A549 (cell line): ENCODE results near the gene LSR. TPM values are rescaled to one million over a fixed set of nuclear protein-coding genes. Genes with fewer than 3 reads are reported as not detected.

Source experiments
- ATAC-seq, 2 experiments: fragments of 200-7000 bp in 1 of 2; fragments of >200 bp in 1 of 2; cut with Nextera tagmentation in 1 of 2; cut with Tn5 transposase in 1 of 2; 3 replicates each; pipeline versions ENCODE4 v1.8.0 to v1.9.1; 2018 to 2020; ENCODE audit warnings: mild to moderate bottlenecking in 1 of 2, moderate library complexity in 1 of 2
- CTCF ChIA-PET: fragments of 300-600 bp; sonication (Branson Sonifier 250); formaldehyde crosslinking; extraction: SDS; loops from one replicate; lab custom pipeline; 2021; ENCODE audit warnings: antibody characterized with exemption, inconsistent platforms; lab: Yijun Ruan, JAX
- POLR2A ChIA-PET: fragments of 350-600 bp; formaldehyde crosslinking; extraction: SDS; loops from one replicate; lab custom pipeline; 2021; ENCODE audit warnings: antibody characterized with exemption, inconsistent platforms; lab: Yijun Ruan, JAX
- DNase-seq, 2 experiments: peaks; one replicate each; pipeline versions ENCODE4 v3.0.0 to v3.0.0-alpha.2; 2011 to 2016; ENCODE audit warnings: low read depth in 1 of 2, low spot score in 1 of 2
- FAIRE-seq: peaks from 2 replicates; lab custom pipeline; 2011; peaks lifted over from hg19 to GRCh38; lab: Jason Lieb, UNC
- H3K27ac ChIP-seq, 2 experiments: fragments of >200 bp; sonication (Bioruptor Twin); formaldehyde crosslinking; 3 replicates each; pipeline ENCODE4 v1.5.1; 2016 to 2017
- H3K4me1 ChIP-seq: fragments of >200 bp; sonication (Bioruptor Twin); formaldehyde crosslinking; 3 replicates; pipeline ENCODE4 v1.6.1; 2016
- H3K4me2 ChIP-seq: fragments of >200 bp; sonication (Bioruptor Twin); formaldehyde crosslinking; 3 replicates; pipeline ENCODE4 v1.6.1; 2016
- H3K4me3 ChIP-seq: fragments of >200 bp; sonication (Bioruptor Twin); formaldehyde crosslinking; 3 replicates; pipeline ENCODE4 v1.5.1; 2016
- H3K9me3 ChIP-seq: fragments of >200 bp; sonication (Bioruptor Twin); formaldehyde crosslinking; 3 replicates; pipeline ENCODE4 v1.6.1; 2016
- ATOH8 ChIP-seq: fragments of 250-450 bp; sonication (Bioruptor Pico); IDR thresholded peaks from 2 replicates; pipeline ENCODE4 v1.5.0; 2020; ENCODE audit warnings: low read depth, mild to moderate bottlenecking, moderate library complexity
- BHLHE40 ChIP-seq: IDR thresholded peaks from 2 replicates; pipeline ENCODE4 v1.6.1; 2012; ENCODE audit warnings: low read depth, low read length, inconsistent platforms
- CBX2 ChIP-seq: fragments of 200-600 bp; sonication (generic); IDR thresholded peaks from 2 replicates; pipeline ENCODE4 v1.6.1; 2016; ENCODE audit warnings: low read depth, mild to moderate bottlenecking, borderline replicate concordance
- E2F6 ChIP-seq: IDR thresholded peaks from 2 replicates; pipeline ENCODE4 v1.6.1; 2012; ENCODE audit warnings: low read depth, borderline replicate concordance
- ELK1 ChIP-seq: fragments of 150-350 bp; IDR thresholded peaks from 2 replicates; pipeline ENCODE4 v1.6.1; 2014; ENCODE audit warnings: low read depth, mild to moderate bottlenecking, low read length
- EP300 ChIP-seq, 2 experiments: fragments of >200 bp; sonication (Bioruptor Twin); formaldehyde crosslinking; IDR thresholded peaks; 2 replicates in 1 of 2; 3 replicates in 1 of 2; pipeline ENCODE4 v1.6.1; 2016 to 2017
- ESRRA ChIP-seq: fragments of 150-350 bp; IDR thresholded peaks from 2 replicates; pipeline ENCODE4 v1.6.1; 2014; ENCODE audit warnings: mild to moderate bottlenecking, low read length, borderline replicate concordance
- FOSB ChIP-seq: fragments of 250-450 bp; sonication (Bioruptor Pico); IDR thresholded peaks from 2 replicates; pipeline ENCODE4 v1.5.0; 2020; ENCODE audit warnings: mild to moderate bottlenecking, moderate library complexity
- FOXS1 ChIP-seq: fragments of 250-450 bp; sonication (Bioruptor Pico); IDR thresholded peaks from 2 replicates; pipeline ENCODE4 v1.5.0; 2020; ENCODE audit warnings: mild to moderate bottlenecking, moderate library complexity
- HMGXB4 ChIP-seq: fragments of 250-450 bp; sonication (Bioruptor Pico); IDR thresholded peaks from 2 replicates; pipeline ENCODE4 v1.5.0; 2021; ENCODE audit warnings: mild to moderate bottlenecking, moderate library complexity, borderline replicate concordance
- HOXB5 ChIP-seq: fragments of 250-450 bp; sonication (Bioruptor Pico); IDR thresholded peaks from 2 replicates; pipeline ENCODE4 v1.5.0; 2020; ENCODE audit warnings: mild to moderate bottlenecking, moderate library complexity
- JUN ChIP-seq, 2 experiments: fragments of >200 bp; sonication (Bioruptor Twin); formaldehyde crosslinking; IDR thresholded peaks; 2 replicates in 1 of 2; 3 replicates in 1 of 2; pipeline ENCODE4 v1.6.1; 2016 to 2017
- KDM1A ChIP-seq: fragments of 200-600 bp; sonication (generic); IDR thresholded peaks from 2 replicates; pipeline ENCODE4 v1.6.1; 2016; ENCODE audit warnings: low read depth, mild to moderate bottlenecking
- MAX ChIP-seq: IDR thresholded peaks from 2 replicates; pipeline ENCODE4 v1.6.1; 2012
- NPAS2 ChIP-seq: fragments of 250-450 bp; sonication (Bioruptor Pico); IDR thresholded peaks from 2 replicates; pipeline ENCODE4 v1.8.0; 2022; ENCODE audit warnings: mild to moderate bottlenecking, moderate library complexity, borderline replicate concordance
- NR3C1 ChIP-seq: fragments of >200 bp; sonication (Bioruptor Twin); formaldehyde crosslinking; IDR thresholded peaks from 3 replicates; pipeline ENCODE4 v1.6.1; 2017
- PHF8 ChIP-seq: fragments of 200-600 bp; sonication (generic); IDR thresholded peaks from 2 replicates; pipeline ENCODE4 v1.6.1; 2016; ENCODE audit warnings: low read depth, mild to moderate bottlenecking, antibody characterized with exemption, moderate library complexity, borderline replicate concordance
- RARB ChIP-seq: fragments of 250-450 bp; sonication (Bioruptor Pico); IDR thresholded peaks from 2 replicates; pipeline ENCODE4 v1.8.0; 2021; ENCODE audit warnings: mild to moderate bottlenecking, moderate library complexity
- RCOR1 ChIP-seq: fragments of 150-350 bp; IDR thresholded peaks from 2 replicates; pipeline ENCODE4 v1.6.1; 2014; ENCODE audit warnings: antibody characterized with exemption, low read length, low read depth
- TP53 ChIP-seq: fragments of 250-450 bp; sonication (Bioruptor Pico); IDR thresholded peaks from 2 replicates; pipeline ENCODE4 v1.5.0; 2021; ENCODE audit warnings: mild to moderate bottlenecking, moderate library complexity
- USF2 ChIP-seq: fragments of 450-650 bp; IDR thresholded peaks from 2 replicates; pipeline ENCODE4 v1.6.1; 2014; ENCODE audit warnings: antibody characterized with exemption
- ZSCAN20 ChIP-seq: fragments of 250-450 bp; sonication (Bioruptor Pico); IDR thresholded peaks from 2 replicates; pipeline ENCODE4 v1.8.0; 2022; ENCODE audit warnings: mild to moderate bottlenecking, moderate library complexity
- WGBS: methylation state at CpG from one replicate; pipeline ENCODE4 v1.1.6; 2017; ENCODE audit errors: missing lambda C conversion rate; 5-methylcytosine and 5-hydroxymethylcytosine counted together
- polyA plus RNA-seq, 4 experiments: library from polyadenylated mRNA; depleted of rRNA in 3 of 4; stranded (reverse); fragments of >200 nt; fragmentation: RNase III in 1 of 4; extraction: RNeasy Plus Mini Kit Qiagen cat#74134 plus additional on column Dnase treatment in 1 of 4; gene quantifications; 2 replicates in 3 of 4; 3 replicates in 1 of 4; pipeline ENCODE4 v1.2.3, GENCODE V29; 2011 to 2017

The LSR gene
- polyA plus RNA-seq, 2 of the 4 experiments (the other 2 are of a cell fraction): 2.1 to 3.6 TPM

GRCh38 chr19:35214766-35215422 is 33.9 kb upstream of the LSR start:
- Histone ChIP-seq H3K4me2 (no peak overlapping the region), H3K4me1 (peaks cover 13% of the 10 kb centered on the region), H3K4me3 (no peak overlapping the region), H3K9me3 (peaks cover 35% of the 10 kb centered on the region), H3K27ac (no peak overlapping the region)
- ChIA-PET CTCF (interaction anchor here (0.6 to 2.2 kb wide), 6 partner anchors 8 to 257 kb away, joined by 3 to 6 read pairs (median 3); no protein-coding TSS in a partner anchor), POLR2A (no interaction called here)
- no peak for ATAC-seq
- 26% methylated on average over 7 of the region's 7 CpGs for WGBS
- no peak for DNase-seq
- no peak for FAIRE-seq
- TF ChIP-seq E2F6: no peak
- no peak for TF ChIP-seq RCOR1
- no peak for TF ChIP-seq USF2
- no peak for TF ChIP-seq ZSCAN20 (CRISPR knock-in tag)
- no peak for TF ChIP-seq JUN (IDR thresholded peaks at IDR 0.05)
- no peak for TF ChIP-seq HMGXB4
- TF ChIP-seq NR3C1: no peak
- TF ChIP-seq MAX: no peak
- no peak for TF ChIP-seq ATOH8
- TF ChIP-seq HOXB5 (CRISPR knock-in tag): no peak
- TF ChIP-seq KDM1A: no peak
- TF ChIP-seq FOXS1: no peak
- no peak for TF ChIP-seq PHF8
- no peak for TF ChIP-seq EP300 (IDR thresholded peaks at IDR 0.05)
- no peak for TF ChIP-seq BHLHE40

GRCh38 chr19:35216016-35216832 is 32.6 kb upstream of the LSR start:
- Histone ChIP-seq H3K27ac (no peak overlapping the region), H3K4me1 (peaks cover 13% of the 10 kb centered on the region), H3K9me3 (peaks cover 42% of the 10 kb centered on the region), H3K4me3 (no peak overlapping the region), H3K4me2 (no peak overlapping the region)
- TF ChIP-seq CBX2 (no peak), ESRRA (no peak), TP53 (CRISPR knock-in tag) (no peak), FOSB (CRISPR knock-in tag) (no peak), NPAS2 (CRISPR knock-in tag) (no peak), RARB (CRISPR knock-in tag) (no peak), FOXS1 (no peak), ZSCAN20 (CRISPR knock-in tag) (no peak), ELK1 (no peak), NR3C1 (no peak)
- DNase-seq (no peak), FAIRE-seq (no peak), ATAC-seq (no peak)
- CTCF ChIA-PET: interaction anchor here (0.6 to 2.2 kb wide), 4 partner anchors 7 to 216 kb away, joined by 3 to 6 read pairs (median 5); no protein-coding TSS in a partner anchor
- 20% methylated on average over 8 of the region's 8 CpGs for WGBS
- POLR2A ChIA-PET: no interaction called here
